Measurements from ENCODE around the gene CEP83. TPM values are rescaled to one million over a fixed set of nuclear protein-coding genes. Genes with fewer than 3 reads are reported as not detected.

The CEP83 gene
- total RNA-seq, 4 donors from 2014 or later: 19.0 to 34.5 (median 24.4) TPM

- no peaks in the 10 kb centered on the region for H3K36me3 ChIP-seq
- H3K4me1 ChIP-seq: peaks cover 0 to 65% (median 21%) of the 10 kb centered on the region in 4 donors
- 60 to 61% methylated on average over 7 of the region's 7 CpGs for WGBS, 2 donors
- H3K27me3 ChIP-seq: no peaks in the 10 kb centered on the region
- TF ChIP-seq EP300 (IDR thresholded peaks at IDR 0.05) (peak in 1 of 2 donors; percentile 19), CTCF (IDR thresholded peaks at IDR 0.05) (no peak)
- H3K4me3 ChIP-seq: no peak overlapping the region
- peak overlapping the region in 2 of 4 donors; percentile 58 to 88 for H3K27ac ChIP-seq
- no peaks in the 10 kb centered on the region for H3K9me3 ChIP-seq
- no peak for DNase-seq (ENCODE audit: low spot score in 2 of 2)
Observed at GRCh38 chr12:94265539-94265938, 194.1 kb downstream of the CEP83 start.

GRCh38 chr12:94264736-94265485 lies 194.8 kb downstream of the CEP83 start:
- 85 to 87% methylated on average over 19 of the region's 19 CpGs for WGBS, 2 donors
- H3K27me3 ChIP-seq: no peaks in the 10 kb centered on the region
- peak overlapping the region in 1 of 4 donors; percentile 58 for H3K27ac ChIP-seq
- no peak overlapping the region for H3K4me3 ChIP-seq
- peaks cover 0 to 65% (median 21%) of the 10 kb centered on the region in 4 donors for H3K4me1 ChIP-seq
- no peaks in the 10 kb centered on the region for H3K9me3 ChIP-seq
- H3K36me3 ChIP-seq: no peaks in the 10 kb centered on the region
- TF ChIP-seq CTCF (IDR thresholded peaks at IDR 0.05) (no peak), POLR2A (IDR thresholded peaks at IDR 0.05) (no peak), EP300 (IDR thresholded peaks at IDR 0.05) (no peak)
- DNase-seq (ENCODE audit: low spot score in 2 of 2): no peak

GRCh38 chr12:94263905-94264561 lies 195.6 kb downstream of the CEP83 start:
- Histone ChIP-seq H3K4me1 (peaks cover 0 to 65% (median 21%) of the 10 kb centered on the region in 4 donors), H3K27ac (peak overlapping the region in 2 of 4 donors; percentile 84 to 90), H3K4me3 (no peak overlapping the region), H3K9me3 (no peaks in the 10 kb centered on the region), H3K27me3 (no peaks in the 10 kb centered on the region), H3K36me3 (no peaks in the 10 kb centered on the region)
- WGBS, 2 donors: 60 to 66% methylated on average over 20 of the region's 20 CpGs
- no peak for TF ChIP-seq EP300 (IDR thresholded peaks at IDR 0.05)
- no peak for TF ChIP-seq CTCF (IDR thresholded peaks at IDR 0.05)
- no peak for TF ChIP-seq POLR2A (IDR thresholded peaks at IDR 0.05)
- DNase-seq (ENCODE audit: low spot score in 2 of 2): no peak

- Histone ChIP-seq H3K9me3 (no peaks in the 10 kb centered on the region), H3K27ac (peak overlapping the region; percentile 60 to 90 (median 81)), H3K27me3 (no peaks in the 10 kb centered on the region), H3K4me1 (peaks cover 0 to 60% (median 21%) of the 10 kb centered on the region in 4 donors), H3K36me3 (no peaks in the 10 kb centered on the region), H3K4me3 (peak overlapping the region; percentile 40 to 59 (median 52))
- TF ChIP-seq POLR2A (IDR thresholded peaks at IDR 0.05): no peak
- no peak for TF ChIP-seq EP300 (IDR thresholded peaks at IDR 0.05)
- no peak for TF ChIP-seq CTCF (IDR thresholded peaks at IDR 0.05)
- WGBS, 2 donors: 60 to 73% methylated on average over 12 to 14 of the region's 14 CpGs
- DNase-seq (ENCODE audit: low spot score in 2 of 2): no peak
Observed at GRCh38 chr12:94263011-94263811, 196.5 kb downstream of the CEP83 start.
